22Rv1 (cell line): Measurements from ENCODE around the gene ST3GAL5.

Experiments
- CTCF ChIP-seq: fragments of 450-650 bp; IDR thresholded peaks from 2 replicates; pipeline ENCODE4 v1.5.1; 2017; ENCODE audit warnings: mild to moderate bottlenecking
- ZFX ChIP-seq: fragments of 450-650 bp; IDR thresholded peaks from 2 replicates; pipeline ENCODE4 v1.6.1; 2017; ENCODE audit warnings: antibody characterized with exemption, borderline replicate concordance

DNA sequence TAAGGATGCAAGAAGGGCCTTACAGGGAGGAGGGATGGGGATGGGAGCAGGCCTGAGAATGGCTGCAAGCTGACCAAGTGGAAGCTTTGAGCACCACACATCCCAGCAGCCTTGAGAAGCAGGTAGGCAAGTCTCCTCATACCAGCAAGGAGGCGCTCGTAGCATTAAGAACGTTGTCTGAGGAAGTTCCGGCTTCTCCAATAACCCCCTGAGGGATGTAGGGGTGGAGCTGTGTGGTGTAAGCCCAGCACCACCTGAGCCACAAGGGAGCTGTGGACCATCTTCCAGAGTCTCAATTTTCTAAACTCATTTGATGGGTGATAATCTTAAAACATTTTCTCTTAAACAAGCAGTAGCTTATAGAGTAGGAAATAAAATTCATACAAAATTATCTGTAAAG lies 50.6 kb downstream of the ST3GAL5 start:
- TF ChIP-seq CTCF, result no peak
- no peak for TF ChIP-seq ZFX
